SK-N-SH (cell line): ENCODE results near the gene GRAMD2A.

Experiments used
- CTCF ChIP-seq: fragments of 200-600 bp; sonication (generic); IDR thresholded peaks from 2 replicates; pipeline ENCODE4 v1.6.1; 2017; ENCODE audit warnings: antibody characterized with exemption, mild to moderate bottlenecking, moderate library complexity
- SMC3 ChIP-seq: IDR thresholded peaks from 2 replicates; pipeline ENCODE4 v1.6.1; 2012; ENCODE audit warnings: low read depth, low read length, improper control_type of control experiment
- YY1 ChIP-seq: IDR thresholded peaks from 2 replicates; pipeline ENCODE4 v1.4.0; 2012; ENCODE audit warnings: low read depth, mild to moderate bottlenecking
- TF ChIP-seq, protein P1 (sequence below): IDR thresholded peaks from 2 replicates; pipeline ENCODE4; 2012

GRCh38 chr15:72182673-72183072, 14.9 kb downstream of the GRAMD2A start:
- TF ChIP-seq YY1 (no peak), CTCF (no peak), SMC3 (no peak)
- TF ChIP-seq, protein P1, sequence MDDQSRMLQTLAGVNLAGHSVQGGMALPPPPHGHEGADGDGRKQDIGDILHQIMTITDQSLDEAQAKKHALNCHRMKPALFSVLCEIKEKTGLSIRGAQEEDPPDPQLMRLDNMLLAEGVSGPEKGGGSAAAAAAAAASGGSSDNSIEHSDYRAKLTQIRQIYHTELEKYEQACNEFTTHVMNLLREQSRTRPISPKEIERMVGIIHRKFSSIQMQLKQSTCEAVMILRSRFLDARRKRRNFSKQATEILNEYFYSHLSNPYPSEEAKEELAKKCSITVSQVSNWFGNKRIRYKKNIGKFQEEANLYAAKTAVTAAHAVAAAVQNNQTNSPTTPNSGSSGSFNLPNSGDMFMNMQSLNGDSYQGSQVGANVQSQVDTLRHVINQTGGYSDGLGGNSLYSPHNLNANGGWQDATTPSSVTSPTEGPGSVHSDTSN, result no peak
